WERI-Rb-1 (cell line): ENCODE measurements around the gene DENND5A.
"Not testable (repeated sequence)": the region's sequence is repeated elsewhere in the genome, so short reads cannot be mapped to it uniquely, and the experiment has no call there.

Source experiments
- DNase-seq: peaks from one replicate; pipeline ENCODE4 v3.0.0-alpha.2; 2020
- H3K27ac ChIP-seq: fragments of 250-450 bp; sonication (Bioruptor Pico); 2 replicates; pipeline ENCODE4 v1.5.1; 2020; ENCODE audit warnings: mild to moderate bottlenecking, moderate library complexity
- H3K27me3 ChIP-seq: fragments of 250-450 bp; sonication (Bioruptor Pico); 2 replicates; pipeline ENCODE4 v1.5.1; 2021; ENCODE audit warnings: mild to moderate bottlenecking, low read depth, moderate library complexity; ENCODE audit not compliant: insufficient read depth, severe bottlenecking
- H3K36me3 ChIP-seq: fragments of 250-450 bp; sonication (Bioruptor Pico); 2 replicates; pipeline ENCODE4 v1.5.1; 2020; ENCODE audit warnings: mild to moderate bottlenecking, moderate library complexity
- H3K4me3 ChIP-seq: 2 replicates; pipeline ENCODE4 v1.5.1; 2011; ENCODE audit warnings: low read depth, mild to moderate bottlenecking, control low read depth, low read length
- H3K9me3 ChIP-seq: fragments of 250-450 bp; sonication (Bioruptor Pico); 2 replicates; pipeline ENCODE4 v1.5.1; 2021; ENCODE audit warnings: mild to moderate bottlenecking, moderate library complexity; ENCODE audit not compliant: severe bottlenecking
- CTCF ChIP-seq: IDR thresholded peaks from 2 replicates; pipeline ENCODE4 v1.5.1; 2011; ENCODE audit warnings: low read depth, mild to moderate bottlenecking, control low read depth, inconsistent platforms, low read length

DENND5A gene

DNA sequence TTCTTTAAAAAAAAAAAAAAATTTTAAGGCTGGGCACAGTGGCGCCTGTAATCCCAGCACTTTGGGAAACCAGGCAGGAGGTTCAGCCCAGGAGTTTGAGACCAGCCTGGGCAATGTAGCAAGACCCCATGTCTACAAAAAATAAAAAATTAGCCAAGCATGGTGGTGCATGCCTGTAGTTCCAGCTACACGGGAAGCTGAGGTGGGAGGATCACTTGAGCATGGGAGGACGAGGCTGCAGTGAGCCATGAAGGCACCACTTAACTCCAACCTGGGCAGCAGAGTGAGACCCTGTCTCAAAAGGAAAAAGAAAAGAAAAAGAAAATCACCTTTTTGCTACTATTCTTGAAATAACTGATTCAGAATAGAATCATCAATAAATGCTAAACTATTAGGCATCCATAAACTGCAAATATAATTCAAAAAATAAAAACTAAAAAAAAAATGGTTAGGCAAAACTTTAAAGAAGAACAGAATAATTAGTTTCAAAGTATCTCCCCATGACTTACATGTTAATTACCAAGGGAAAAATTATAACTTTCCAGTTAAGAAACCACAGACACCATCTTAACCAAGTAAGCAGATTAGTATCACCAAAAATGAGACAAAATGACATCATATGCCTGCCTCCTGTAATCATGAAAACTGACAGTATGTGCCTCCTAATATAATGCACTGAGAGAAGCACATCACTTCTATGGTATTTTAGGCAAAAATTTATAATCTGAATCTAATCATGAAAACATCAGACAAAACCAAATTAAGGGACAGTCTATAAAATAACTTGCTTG is 63.6 kb downstream of the DENND5A start:
- Histone ChIP-seq H3K4me3 (no peak overlapping the region), H3K27me3 (no peaks in the 10 kb centered on the region), H3K9me3 (no peaks in the 10 kb centered on the region), H3K36me3 (peaks cover 19% of the 10 kb centered on the region), H3K27ac (no peak overlapping the region)
- no peak for DNase-seq
- no peak for TF ChIP-seq CTCF

DNA sequence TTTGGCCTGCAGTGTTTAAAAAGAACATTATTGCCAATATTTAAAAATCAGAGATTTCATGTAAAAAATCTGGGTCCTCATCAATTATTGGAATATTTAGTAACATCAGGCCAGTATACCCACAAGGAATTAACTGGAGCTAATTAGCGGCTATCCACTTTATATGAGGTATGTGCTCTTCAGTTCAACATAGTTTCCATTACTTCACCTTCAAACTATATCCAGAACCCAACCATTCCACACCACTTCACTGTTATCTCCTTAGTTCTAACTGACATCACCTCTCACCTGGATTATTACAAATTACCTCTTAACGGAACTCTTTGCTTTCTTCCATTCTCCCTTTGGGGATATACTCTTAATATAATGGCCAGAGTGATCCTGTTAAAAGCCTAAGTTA is 64.7 kb downstream of the DENND5A start:
- DNase-seq: no peak
- no peak for TF ChIP-seq CTCF
- no peaks in the 10 kb centered on the region for H3K9me3 ChIP-seq

GRCh38 chr11:9193316-9193715 is 71.8 kb downstream of the DENND5A start:
- Histone ChIP-seq H3K36me3 (peaks cover 27% of the 10 kb centered on the region), H3K27me3 (no peaks in the 10 kb centered on the region), H3K4me3 (no peak overlapping the region), H3K27ac (no peak overlapping the region), H3K9me3 (no peaks in the 10 kb centered on the region)
- no peak for TF ChIP-seq CTCF
- no peak for DNase-seq

More for the DNA sequence above, 64.7 kb downstream of the DENND5A start:
- Histone ChIP-seq H3K36me3 (peaks cover 19% of the 10 kb centered on the region), H3K27me3 (no peaks in the 10 kb centered on the region), H3K4me3 (no peak overlapping the region), H3K27ac (no peak overlapping the region)

DNA sequence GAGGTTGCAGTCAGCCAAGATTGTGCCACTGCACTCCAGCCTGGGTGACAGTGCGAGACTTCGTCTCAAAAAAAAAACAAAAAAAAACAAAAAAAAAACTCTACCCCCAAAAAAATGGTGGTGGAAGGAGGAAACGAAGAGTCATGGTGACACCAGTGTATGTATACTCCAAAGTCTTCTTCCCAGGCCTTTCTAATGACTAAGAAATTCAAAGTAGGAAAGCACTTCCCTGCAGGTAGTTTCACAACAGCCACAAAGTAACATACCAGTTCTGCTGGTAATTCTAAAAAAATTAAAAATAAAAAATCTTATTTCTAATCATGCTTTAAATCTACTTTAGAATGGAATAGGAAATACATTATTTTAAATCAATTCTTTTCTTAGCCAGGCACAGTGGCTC is 72.6 kb downstream of the DENND5A start:
- Histone ChIP-seq H3K4me3 (no peak overlapping the region), H3K27ac (no peak overlapping the region), H3K36me3 (peaks cover 27% of the 10 kb centered on the region), H3K9me3 (no peaks in the 10 kb centered on the region), H3K27me3 (no peaks in the 10 kb centered on the region)
- no peak for DNase-seq
- TF ChIP-seq CTCF: no peak

DNA sequence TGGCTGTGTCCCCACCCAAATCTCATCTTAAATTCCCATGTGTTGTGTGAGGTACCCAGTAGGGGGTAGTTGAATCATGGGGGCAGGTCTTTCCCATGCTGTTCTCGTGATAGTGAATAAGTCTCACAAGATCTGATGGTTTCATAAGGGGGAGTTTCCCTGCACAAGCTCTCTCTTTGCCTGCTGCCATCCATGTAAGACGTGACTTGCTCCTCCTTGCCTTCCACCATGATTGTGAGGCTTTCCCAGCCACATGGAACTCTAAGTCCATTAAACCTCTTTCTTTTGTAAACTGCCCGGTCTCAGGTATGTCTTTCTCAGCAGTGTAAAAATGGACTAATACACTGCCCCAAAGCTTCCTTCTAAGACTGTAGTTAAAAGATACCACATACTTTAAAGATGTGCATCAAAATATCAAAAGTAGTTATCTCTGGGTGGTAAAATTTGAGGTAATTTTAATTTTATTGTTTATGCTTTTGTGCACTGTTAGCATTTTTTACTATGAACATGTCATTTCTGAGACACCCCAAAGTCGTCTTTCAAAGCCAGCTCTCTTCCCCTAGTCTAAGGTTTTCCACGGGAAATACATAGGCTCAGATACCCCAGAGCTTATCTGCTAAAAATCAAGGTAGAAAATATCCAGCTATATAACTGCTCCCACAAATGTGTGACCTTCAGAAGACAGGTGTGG is 74.7 kb downstream of the DENND5A start:
- H3K9me3 ChIP-seq: not testable (repeated sequence)

DNA sequence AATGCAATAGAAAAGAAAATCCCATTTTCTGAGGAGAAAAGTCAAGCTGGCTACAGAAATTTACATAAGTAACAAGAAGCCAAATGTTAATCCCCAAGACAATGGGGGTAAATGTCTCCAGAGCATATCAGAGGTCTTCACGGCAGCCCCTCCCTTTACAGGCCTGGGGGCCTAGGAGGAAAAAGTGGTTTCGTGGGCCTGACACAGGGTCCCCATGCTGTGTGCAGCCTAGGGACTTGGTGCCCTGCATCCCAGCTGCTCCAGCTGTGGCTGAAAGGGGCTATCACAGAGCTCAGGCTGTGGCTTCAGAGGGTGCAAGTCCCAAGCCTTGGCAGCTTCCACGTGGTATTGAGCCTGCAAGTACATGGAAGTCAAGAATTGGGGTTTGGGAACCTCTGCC is 76.3 kb downstream of the DENND5A start:
- not testable (repeated sequence) for H3K27ac ChIP-seq, H3K9me3 ChIP-seq, H3K4me3 ChIP-seq, H3K27me3 ChIP-seq, DNase-seq
- peaks cover 29% of the 10 kb centered on the region for H3K36me3 ChIP-seq

More for the DNA sequence above, 74.7 kb downstream of the DENND5A start:
- DNase-seq, H3K27ac ChIP-seq, H3K4me3 ChIP-seq, H3K27me3 ChIP-seq: not testable (repeated sequence)
- H3K36me3 ChIP-seq: peaks cover 27% of the 10 kb centered on the region

DNA sequence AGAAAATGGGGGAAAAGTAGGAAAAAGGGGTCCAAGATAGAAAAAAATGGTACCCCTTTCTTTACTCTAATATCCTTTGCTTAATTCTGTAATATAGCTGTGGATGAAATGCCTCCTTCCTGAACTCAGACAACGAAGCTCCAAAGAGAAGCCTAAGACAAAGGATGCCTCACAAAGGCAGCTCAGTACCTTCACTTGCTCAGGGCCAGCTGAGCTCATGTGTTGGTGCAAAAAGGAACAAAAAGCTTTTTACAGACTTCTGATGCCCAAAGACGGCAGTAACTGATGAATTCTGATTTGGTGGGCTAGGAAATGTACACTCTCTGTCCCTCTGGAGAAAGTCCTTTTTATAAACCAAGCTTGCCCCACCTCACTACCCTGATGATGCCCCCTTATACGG is 77.5 kb downstream of the DENND5A start:
- Histone ChIP-seq H3K27me3 (no peaks in the 10 kb centered on the region), H3K4me3 (no peak overlapping the region), H3K27ac (no peak overlapping the region), H3K36me3 (peaks cover 19% of the 10 kb centered on the region), H3K9me3 (no peaks in the 10 kb centered on the region)
- no peak for DNase-seq
- no peak for TF ChIP-seq CTCF
